ENCODE measurements around the gene UBE3C.
"Not testable (repeated sequence)": the region's sequence is repeated elsewhere in the genome, so short reads cannot be mapped to it uniquely, and the experiment has no call there.

UBE3C gene

DNA sequence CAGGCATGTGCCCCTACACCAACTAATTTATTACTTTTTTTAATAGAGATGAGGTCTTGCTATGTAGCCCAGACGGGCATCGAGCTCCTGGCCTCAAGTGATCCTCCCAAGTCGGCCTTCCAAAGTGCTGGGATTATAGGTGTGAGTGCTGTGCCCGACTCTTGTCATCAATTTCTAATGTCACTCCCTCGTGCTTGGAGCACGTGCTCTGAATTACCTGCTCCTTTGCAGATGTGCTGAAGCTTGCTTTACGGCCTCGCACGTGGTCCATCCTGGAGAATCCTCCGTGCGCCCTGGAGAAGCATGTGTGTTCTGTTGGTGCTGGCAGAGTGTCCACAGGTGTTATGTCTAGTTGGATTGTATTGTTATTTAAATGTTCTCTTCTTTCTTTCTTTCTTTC, 11.8 kb upstream of the UBE3C start:
- TF ChIP-seq CTCF (conservative IDR thresholded peaks at IDR 0.05; ENCODE audit: low read depth, low read length): no peak

GRCh38 chr7:157129200-157129599, 9.5 kb upstream of the UBE3C start:
- Histone ChIP-seq H3K27me3 (ENCODE audit: insufficient read depth, low read depth) (no peaks in the 10 kb centered on the region), H3K9ac (no peak overlapping the region), H3K79me2 (ENCODE audit: insufficient read depth, low read depth) (no peaks in the 10 kb centered on the region), H3K36me3 (ENCODE audit: insufficient read depth) (no peaks in the 10 kb centered on the region), H3K4me1 (ENCODE audit: low read depth, poor library complexity, severe bottlenecking) (no peaks in the 10 kb centered on the region), H3K4me2 (no peak overlapping the region), H3K4me3 (IDR thresholded peaks at IDR 0.05; ENCODE audit: insufficient read depth, low read depth, low read length) (no peak overlapping the region), H4K20me1 (ENCODE audit: insufficient read depth) (no peaks in the 10 kb centered on the region), H3K27ac (no peak overlapping the region), H2AFZ (ENCODE audit: low read depth) (no peak overlapping the region)
- no peak for TF ChIP-seq CTCF (conservative IDR thresholded peaks at IDR 0.05; ENCODE audit: low read depth, low read length)

More for the DNA sequence above, 11.8 kb upstream of the UBE3C start:
- H3K27me3 ChIP-seq (ENCODE audit: insufficient read depth, low read depth): no peaks in the 10 kb centered on the region
- H3K4me2 ChIP-seq: no peak overlapping the region
- no peak overlapping the region for H2AFZ ChIP-seq (ENCODE audit: low read depth)
- no peaks in the 10 kb centered on the region for H3K4me1 ChIP-seq (ENCODE audit: low read depth, poor library complexity, severe bottlenecking)
- H3K36me3 ChIP-seq (ENCODE audit: insufficient read depth): no peaks in the 10 kb centered on the region
- H4K20me1 ChIP-seq (ENCODE audit: insufficient read depth): no peaks in the 10 kb centered on the region
- H3K27ac ChIP-seq: no peak overlapping the region
- H3K9ac ChIP-seq: no peak overlapping the region
- H3K79me2 ChIP-seq (ENCODE audit: insufficient read depth, low read depth): no peaks in the 10 kb centered on the region
- no peak overlapping the region for H3K4me3 ChIP-seq (IDR thresholded peaks at IDR 0.05; ENCODE audit: insufficient read depth, low read depth, low read length)

GRCh38 chr7:157129907-157130460, 8.7 kb upstream of the UBE3C start:
- Histone ChIP-seq H3K4me2 (no peak overlapping the region), H3K79me2 (ENCODE audit: insufficient read depth, low read depth) (no peaks in the 10 kb centered on the region), H3K4me3 (IDR thresholded peaks at IDR 0.05; ENCODE audit: insufficient read depth, low read depth, low read length) (no peak overlapping the region), H3K27me3 (ENCODE audit: insufficient read depth, low read depth) (no peaks in the 10 kb centered on the region), H4K20me1 (ENCODE audit: insufficient read depth) (no peaks in the 10 kb centered on the region), H3K9ac (no peak overlapping the region), H3K36me3 (ENCODE audit: insufficient read depth) (no peaks in the 10 kb centered on the region), H2AFZ (ENCODE audit: low read depth) (no peak overlapping the region), H3K27ac (no peak overlapping the region), H3K4me1 (ENCODE audit: low read depth, poor library complexity, severe bottlenecking) (no peaks in the 10 kb centered on the region)
- no peak for TF ChIP-seq CTCF (conservative IDR thresholded peaks at IDR 0.05; ENCODE audit: low read depth, low read length)

DNA sequence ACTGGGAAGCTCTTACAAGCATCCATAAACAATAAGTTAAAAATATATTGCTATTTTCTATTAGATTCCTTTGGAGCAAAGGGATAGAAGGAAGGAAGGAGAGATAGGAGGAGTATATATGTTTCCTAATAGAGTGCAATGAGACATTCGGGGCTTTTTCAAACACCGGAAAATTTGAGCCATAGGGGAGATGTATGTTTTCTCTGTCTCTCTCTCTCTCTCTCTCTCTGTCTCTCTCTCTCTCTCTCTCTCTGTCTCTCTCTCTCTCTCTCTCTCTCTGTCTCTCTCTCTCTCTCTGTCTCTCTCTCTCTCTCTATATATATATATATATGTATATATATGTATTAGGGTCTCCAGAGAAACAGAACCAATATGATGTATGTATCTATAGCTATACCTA, 7.9 kb upstream of the UBE3C start:
- H3K4me1 ChIP-seq (ENCODE audit: low read depth, poor library complexity, severe bottlenecking); H3K27me3 ChIP-seq (ENCODE audit: insufficient read depth, low read depth); H3K36me3 ChIP-seq (ENCODE audit: insufficient read depth); H3K27ac ChIP-seq; H3K4me3 ChIP-seq (IDR thresholded peaks at IDR 0.05; ENCODE audit: insufficient read depth, low read depth, low read length); H3K79me2 ChIP-seq (ENCODE audit: insufficient read depth, low read depth); H3K4me2 ChIP-seq; H4K20me1 ChIP-seq (ENCODE audit: insufficient read depth); H3K9ac ChIP-seq; H2AFZ ChIP-seq (ENCODE audit: low read depth): not testable (repeated sequence)

DNA sequence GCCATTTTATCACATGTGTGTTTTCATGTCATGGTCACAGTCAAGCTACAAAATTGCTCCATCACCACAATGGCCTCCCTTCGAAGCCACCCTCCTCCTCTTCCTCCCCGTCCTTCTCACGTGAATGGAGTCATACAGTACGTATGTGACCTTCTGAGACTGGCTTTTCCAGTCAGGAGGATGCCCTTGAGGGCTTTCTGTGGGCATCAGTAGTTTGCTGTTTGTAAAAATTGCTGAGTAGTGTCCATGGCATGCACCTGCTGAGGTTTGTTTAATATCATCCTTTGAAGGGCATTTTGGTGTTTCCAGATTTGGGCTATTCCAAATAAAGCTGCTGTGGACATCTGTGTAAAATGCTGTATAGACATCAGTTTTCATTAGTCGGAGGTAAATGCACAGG, 5.9 kb upstream of the UBE3C start:
- Histone ChIP-seq H4K20me1 (ENCODE audit: insufficient read depth) (no peaks in the 10 kb centered on the region), H3K4me2 (no peak overlapping the region)
- TF ChIP-seq CTCF (conservative IDR thresholded peaks at IDR 0.05; ENCODE audit: low read depth, low read length): no peak

More for the DNA sequence above, 5.9 kb upstream of the UBE3C start:
- peaks cover 9% of the 10 kb centered on the region for H3K4me1 ChIP-seq (ENCODE audit: low read depth, poor library complexity, severe bottlenecking)
- H2AFZ ChIP-seq (ENCODE audit: low read depth): no peak overlapping the region
- no peak overlapping the region for H3K27ac ChIP-seq
- no peaks in the 10 kb centered on the region for H3K79me2 ChIP-seq (ENCODE audit: insufficient read depth, low read depth)
- no peak overlapping the region for H3K4me3 ChIP-seq (IDR thresholded peaks at IDR 0.05; ENCODE audit: insufficient read depth, low read depth, low read length)
- no peaks in the 10 kb centered on the region for H3K27me3 ChIP-seq (ENCODE audit: insufficient read depth, low read depth)
- no peak overlapping the region for H3K9ac ChIP-seq
- no peaks in the 10 kb centered on the region for H3K36me3 ChIP-seq (ENCODE audit: insufficient read depth)
